ENCODE data around the gene PRUNE2.
A peak's percentile ranks its signal among the peaks of the same experiment; 100 is the strongest.
"Not testable (repeated sequence)": the region's sequence is repeated elsewhere in the genome, so short reads cannot be mapped to it uniquely, and the experiment has no call there.

The PRUNE2 gene

DNA sequence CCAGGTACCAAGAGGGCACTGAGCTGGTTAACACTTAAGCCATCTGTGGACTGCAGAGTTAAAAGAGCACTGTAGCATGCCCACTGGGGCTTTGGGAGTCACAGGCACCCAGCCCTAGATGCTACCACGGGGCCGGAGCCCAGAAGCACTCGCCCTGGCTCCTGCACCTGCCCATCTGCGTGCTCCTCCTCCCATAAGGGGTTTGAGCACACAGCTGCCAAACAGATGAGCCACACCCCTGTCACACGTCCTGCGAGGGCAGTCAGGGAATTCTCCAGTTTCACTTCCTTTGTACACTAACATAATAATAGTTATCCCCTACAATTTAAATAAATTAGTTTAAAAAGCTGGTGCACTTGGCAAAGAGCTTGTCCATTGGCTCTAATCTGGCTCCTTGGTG lies 146.2 kb downstream of the PRUNE2 start:
- no peak overlapping the region for H3K9ac ChIP-seq (ENCODE audit: insufficient read length, low read depth)
- H3K36me3 ChIP-seq (ENCODE audit: insufficient read depth, insufficient read length, low read length), result no peaks in the 10 kb centered on the region
- no peaks in the 10 kb centered on the region for H3K9me3 ChIP-seq (ENCODE audit: insufficient read depth, low read length)
- TF ChIP-seq YY1 (IDR thresholded peaks at IDR 0.05; ENCODE audit: insufficient read depth, insufficient read length) (no peak), SUZ12 (IDR thresholded peaks at IDR 0.05; ENCODE audit: extremely low read depth, insufficient read depth, insufficient read length) (no peak), ZNF274 (IDR thresholded peaks at IDR 0.05; ENCODE audit: low read depth, low read length) (no peak)
- H3K27me3 ChIP-seq (ENCODE audit: insufficient read depth, insufficient read length), result no peaks in the 10 kb centered on the region
- H3K4me1 ChIP-seq (ENCODE audit: insufficient read depth, insufficient read length), result peaks cover 2% of the 10 kb centered on the region
- no peak for DNase-seq (ENCODE audit: low read depth, low spot score)
- no peak overlapping the region for H3K4me3 ChIP-seq (ENCODE audit: insufficient read length, low read depth)

DNA sequence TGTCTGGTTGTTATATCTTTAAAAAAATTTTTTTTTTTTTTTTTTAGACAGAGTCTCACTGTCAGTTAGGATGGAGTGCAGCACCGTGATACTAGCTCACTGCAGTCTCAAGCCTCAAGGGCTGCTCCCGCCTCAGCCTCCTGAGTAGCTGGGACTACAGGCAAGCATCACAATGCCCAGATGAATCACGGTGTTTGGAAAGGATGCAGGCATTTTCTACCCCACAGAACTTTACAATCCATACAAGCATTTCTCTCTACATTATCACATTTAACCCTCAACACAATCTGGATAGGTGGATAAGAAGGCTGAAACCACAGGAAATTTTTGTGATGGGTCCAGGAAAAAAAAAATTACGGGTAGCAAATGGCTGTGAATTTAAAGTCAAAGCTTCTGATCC lies 147.4 kb downstream of the PRUNE2 start:
- peaks cover 2% of the 10 kb centered on the region for H3K4me1 ChIP-seq (ENCODE audit: insufficient read depth, insufficient read length)
- H3K9ac ChIP-seq (ENCODE audit: insufficient read length, low read depth), result no peak overlapping the region
- no peak for TF ChIP-seq ZNF274 (IDR thresholded peaks at IDR 0.05; ENCODE audit: low read depth, low read length)
- TF ChIP-seq SUZ12 (IDR thresholded peaks at IDR 0.05; ENCODE audit: extremely low read depth, insufficient read depth, insufficient read length), result no peak
- H3K4me3 ChIP-seq (ENCODE audit: insufficient read length, low read depth), result no peak overlapping the region
- H3K27me3 ChIP-seq (ENCODE audit: insufficient read depth, insufficient read length), result no peaks in the 10 kb centered on the region
- H3K36me3 ChIP-seq (ENCODE audit: insufficient read depth, insufficient read length, low read length), result no peaks in the 10 kb centered on the region
- no peaks in the 10 kb centered on the region for H3K9me3 ChIP-seq (ENCODE audit: insufficient read depth, low read length)
- peak; percentile 16 for DNase-seq (ENCODE audit: low read depth, low spot score)

DNA sequence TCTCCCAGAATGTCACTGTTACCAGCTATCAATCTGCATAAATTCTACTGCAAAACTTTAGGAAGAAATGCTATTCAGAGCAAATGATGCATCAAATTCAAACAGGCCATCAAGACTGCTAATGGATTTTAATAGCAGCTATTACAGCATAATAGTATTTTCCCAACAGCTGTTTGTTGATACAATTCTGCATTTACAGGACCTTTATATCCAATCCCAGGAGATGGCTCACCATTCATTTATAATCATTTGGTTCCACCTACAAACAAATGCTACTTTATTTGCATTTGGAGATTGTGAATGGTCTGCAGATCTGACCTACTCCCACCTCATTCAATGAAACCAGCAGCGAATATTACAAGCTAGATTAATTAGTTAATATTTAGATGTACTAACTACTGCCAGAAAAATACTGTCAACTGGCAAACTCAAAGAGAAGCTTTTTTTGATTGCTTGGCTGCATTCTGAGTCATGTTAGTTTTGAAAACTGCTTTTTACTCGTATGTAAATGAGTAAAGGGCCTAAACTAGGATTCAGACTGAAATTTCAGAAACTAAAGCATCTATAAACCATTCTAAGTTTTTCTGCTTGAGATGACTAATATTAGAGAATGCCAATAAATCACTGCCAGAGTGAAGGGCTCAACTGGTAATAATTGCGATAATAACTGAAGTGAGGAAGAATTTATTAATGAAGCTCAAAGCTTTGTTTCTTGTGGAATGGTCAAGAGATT lies 148.8 kb downstream of the PRUNE2 start:
- no peak for DNase-seq (ENCODE audit: low read depth, low spot score)
- no peak for TF ChIP-seq SUZ12 (IDR thresholded peaks at IDR 0.05; ENCODE audit: extremely low read depth, insufficient read depth, insufficient read length)
- TF ChIP-seq ZNF274 (IDR thresholded peaks at IDR 0.05; ENCODE audit: low read depth, low read length), result no peak
- TF ChIP-seq YY1 (IDR thresholded peaks at IDR 0.05; ENCODE audit: insufficient read depth, insufficient read length), result no peak
- H3K4me1 ChIP-seq (ENCODE audit: insufficient read depth, insufficient read length), result peaks cover 2% of the 10 kb centered on the region
- H3K36me3 ChIP-seq (ENCODE audit: insufficient read depth, insufficient read length, low read length), result no peaks in the 10 kb centered on the region
- H3K9me3 ChIP-seq (ENCODE audit: insufficient read depth, low read length), result no peaks in the 10 kb centered on the region
- no peaks in the 10 kb centered on the region for H3K27me3 ChIP-seq (ENCODE audit: insufficient read depth, insufficient read length)
- H3K9ac ChIP-seq (ENCODE audit: insufficient read length, low read depth), result no peak overlapping the region
- H3K4me3 ChIP-seq (ENCODE audit: insufficient read length, low read depth), result no peak overlapping the region

- Histone ChIP-seq H3K4me3 (ENCODE audit: insufficient read length, low read depth) (no peak overlapping the region), H3K9ac (ENCODE audit: insufficient read length, low read depth) (no peak overlapping the region), H3K27me3 (ENCODE audit: insufficient read depth, insufficient read length) (no peaks in the 10 kb centered on the region), H3K4me1 (ENCODE audit: insufficient read depth, insufficient read length) (peaks cover 2% of the 10 kb centered on the region), H3K9me3 (ENCODE audit: insufficient read depth, low read length) (no peaks in the 10 kb centered on the region), H3K36me3 (ENCODE audit: insufficient read depth, insufficient read length, low read length) (no peaks in the 10 kb centered on the region)
- no peak for TF ChIP-seq ZNF274 (IDR thresholded peaks at IDR 0.05; ENCODE audit: low read depth, low read length)
- TF ChIP-seq YY1 (IDR thresholded peaks at IDR 0.05; ENCODE audit: insufficient read depth, insufficient read length), result no peak
- no peak for TF ChIP-seq SUZ12 (IDR thresholded peaks at IDR 0.05; ENCODE audit: extremely low read depth, insufficient read depth, insufficient read length)
- peak; percentile 16 for DNase-seq (ENCODE audit: low read depth, low spot score)
Observed at GRCh38 chr9:76756268-76756640, 149.7 kb downstream of the PRUNE2 start.

GRCh38 chr9:76751001-76751400 lies 154.9 kb downstream of the PRUNE2 start:
- Histone ChIP-seq H3K4me3 (ENCODE audit: insufficient read length, low read depth) (no peak overlapping the region), H3K36me3 (ENCODE audit: insufficient read depth, insufficient read length, low read length) (no peaks in the 10 kb centered on the region), H3K4me1 (ENCODE audit: insufficient read depth, insufficient read length) (no peaks in the 10 kb centered on the region), H3K9me3 (ENCODE audit: insufficient read depth, low read length) (no peaks in the 10 kb centered on the region), H3K9ac (ENCODE audit: insufficient read length, low read depth) (no peak overlapping the region), H3K27me3 (ENCODE audit: insufficient read depth, insufficient read length) (no peaks in the 10 kb centered on the region)
- DNase-seq (ENCODE audit: low read depth, low spot score), result no peak
- no peak for TF ChIP-seq SUZ12 (IDR thresholded peaks at IDR 0.05; ENCODE audit: extremely low read depth, insufficient read depth, insufficient read length)
- no peak for TF ChIP-seq YY1 (IDR thresholded peaks at IDR 0.05; ENCODE audit: insufficient read depth, insufficient read length)
- TF ChIP-seq ZNF274 (IDR thresholded peaks at IDR 0.05; ENCODE audit: low read depth, low read length), result no peak

GRCh38 chr9:76744336-76744735 lies 161.6 kb downstream of the PRUNE2 start:
- DNase-seq (ENCODE audit: low read depth, low spot score), result no peak
- Histone ChIP-seq H3K36me3 (ENCODE audit: insufficient read depth, insufficient read length, low read length) (no peaks in the 10 kb centered on the region), H3K9ac (ENCODE audit: insufficient read length, low read depth) (no peak overlapping the region), H3K9me3 (ENCODE audit: insufficient read depth, low read length) (peaks cover 11% of the 10 kb centered on the region), H3K27me3 (ENCODE audit: insufficient read depth, insufficient read length) (no peaks in the 10 kb centered on the region), H3K4me1 (ENCODE audit: insufficient read depth, insufficient read length) (no peaks in the 10 kb centered on the region), H3K4me3 (ENCODE audit: insufficient read length, low read depth) (no peak overlapping the region)
- no peak for TF ChIP-seq ZNF274 (IDR thresholded peaks at IDR 0.05; ENCODE audit: low read depth, low read length)
- TF ChIP-seq SUZ12 (IDR thresholded peaks at IDR 0.05; ENCODE audit: extremely low read depth, insufficient read depth, insufficient read length), result no peak
- no peak for TF ChIP-seq YY1 (IDR thresholded peaks at IDR 0.05; ENCODE audit: insufficient read depth, insufficient read length)

GRCh38 chr9:76743931-76744330 lies 162.0 kb downstream of the PRUNE2 start:
- no peak overlapping the region for H3K9ac ChIP-seq (ENCODE audit: insufficient read length, low read depth)
- no peaks in the 10 kb centered on the region for H3K27me3 ChIP-seq (ENCODE audit: insufficient read depth, insufficient read length)
- no peaks in the 10 kb centered on the region for H3K36me3 ChIP-seq (ENCODE audit: insufficient read depth, insufficient read length, low read length)
- H3K4me1 ChIP-seq (ENCODE audit: insufficient read depth, insufficient read length), result no peaks in the 10 kb centered on the region
- no peak overlapping the region for H3K4me3 ChIP-seq (ENCODE audit: insufficient read length, low read depth)
- no peak for DNase-seq (ENCODE audit: low read depth, low spot score)
- peaks cover 11% of the 10 kb centered on the region for H3K9me3 ChIP-seq (ENCODE audit: insufficient read depth, low read length)
- TF ChIP-seq ZNF274 (IDR thresholded peaks at IDR 0.05; ENCODE audit: low read depth, low read length), result no peak
- no peak for TF ChIP-seq SUZ12 (IDR thresholded peaks at IDR 0.05; ENCODE audit: extremely low read depth, insufficient read depth, insufficient read length)
- TF ChIP-seq YY1 (IDR thresholded peaks at IDR 0.05; ENCODE audit: insufficient read depth, insufficient read length), result no peak

- not testable (repeated sequence) for DNase-seq (ENCODE audit: low read depth, low spot score); H3K4me3 ChIP-seq (ENCODE audit: insufficient read length, low read depth); H3K27me3 ChIP-seq (ENCODE audit: insufficient read depth, insufficient read length); H3K9ac ChIP-seq (ENCODE audit: insufficient read length, low read depth); H3K36me3 ChIP-seq (ENCODE audit: insufficient read depth, insufficient read length, low read length); H3K4me1 ChIP-seq (ENCODE audit: insufficient read depth, insufficient read length)
- H3K9me3 ChIP-seq (ENCODE audit: insufficient read depth, low read length), result peaks cover 11% of the 10 kb centered on the region
Observed at GRCh38 chr9:76742890-76743289, 163.0 kb downstream of the PRUNE2 start.

All from NT2/D1 (cell line).